ENCODE measurements around the gene DHRSX. TPM values are rescaled to one million over a fixed set of nuclear protein-coding genes. Genes with fewer than 3 reads are reported as not detected.

Gene DHRSX
- total and polyA plus RNA-seq, 2 of the 8 experiments (the other 6 are each of a cell fraction or from before 2014, with no cell fraction given): 35.1 to 43.4 TPM

GRCh38 chrX:2404776-2405175 lies 96.0 kb downstream of the DHRSX start:
- no peak overlapping the region for H2BK15ac ChIP-seq (ENCODE audit: low read length)
- H2AK5ac ChIP-seq (ENCODE audit: low read depth, low read length): no peak overlapping the region
- H3K27me3 ChIP-seq (replicated peaks in 1 of 4; ENCODE audit: control insufficient read depth in 3 of 4, extremely low read depth in 1 of 4, insufficient read depth in 3 of 4, low read length in 3 of 4): no peaks in the 10 kb centered on the region
- no peak overlapping the region for H4K8ac ChIP-seq (ENCODE audit: extremely low read depth, insufficient read depth, low read length)
- 87% methylated on average over 8 of the region's 8 CpGs; no CpG with 5 or more reads in 1 of the 2 experiments for WGBS, 2 experiments (ENCODE audit: extremely low coverage in 1 of 2, insufficient coverage in 1 of 2, insufficient read length in 1 of 2, insufficient replicate concordance in 2 of 2, low coverage in 1 of 2, low lambda C conversion rate in 2 of 2, missing lambda C conversion rate in 1 of 2)
- DNase-seq (ENCODE audit: low read depth in 1 of 2, low spot score in 2 of 2) (no peak), FAIRE-seq (no peak)
- H3K36me3 ChIP-seq (ENCODE audit: control insufficient read depth in 2 of 4, insufficient read depth in 4 of 4, low read length in 3 of 4): peaks cover 0 to 26% (median 8%) of the 10 kb centered on the region in 4 experiments; a peak in 5 of 8 replicates
- no peaks in the 10 kb centered on the region for H3K23me2 ChIP-seq (ENCODE audit: low read depth, low read length)
- peaks cover 11 to 12% of the 10 kb centered on the region in 2 experiments for H3K9me3 ChIP-seq (ENCODE audit: insufficient read depth in 2 of 2, low read depth in 1 of 2, low read length in 1 of 2)
- no peak overlapping the region for H3K27ac ChIP-seq (ENCODE audit: low read depth, low read length)
- ChIA-PET CTCF (ENCODE audit: partially characterized antibody) (no interaction called here), POLR2A (ENCODE audit: partially characterized antibody) (no interaction called here)
- peaks cover 2% of the 10 kb centered on the region; the same call in 1 of the 2 replicates for H3K79me1 ChIP-seq (ENCODE audit: low read depth, low read length)
- no peaks in the 10 kb centered on the region for H4K20me1 ChIP-seq (replicated peaks in 1 of 2; ENCODE audit: control insufficient read depth in 1 of 2, insufficient read depth in 2 of 2, low read length in 2 of 2)
- H3K79me2 ChIP-seq (ENCODE audit: control insufficient read depth in 1 of 2, insufficient read depth in 2 of 2, low read length in 2 of 2): no peaks in the 10 kb centered on the region
- no peak overlapping the region for H3K23ac ChIP-seq (ENCODE audit: insufficient read length)
- H3K9ac ChIP-seq (replicated peaks in 1 of 4; ENCODE audit: extremely low read depth in 1 of 4, low read depth in 3 of 4, low read length in 3 of 4): no peak overlapping the region
- no peak overlapping the region for H2AFZ ChIP-seq (ENCODE audit: low read length)
- no peak overlapping the region for H2BK5ac ChIP-seq (ENCODE audit: low read depth, low read length)
- no peak overlapping the region for H3K18ac ChIP-seq (ENCODE audit: extremely low read depth, low read length)
- H3K4me3 ChIP-seq (ENCODE audit: extremely low read depth in 1 of 4, insufficient read depth in 2 of 4, low read depth in 3 of 4, low read length in 4 of 4): no peak overlapping the region
- H2BK120ac ChIP-seq (replicated peaks; ENCODE audit: low read depth, low read length): no peak overlapping the region
- no peak overlapping the region for H3K4me2 ChIP-seq (ENCODE audit: insufficient read depth in 1 of 2, low read depth in 2 of 2, low read length in 2 of 2)
- peaks cover 4 to 9% (median 6%) of the 10 kb centered on the region in 4 experiments; a peak in 6 of 7 replicates for H3K4me1 ChIP-seq (replicated peaks in 1 of 4; ENCODE audit: control insufficient read depth in 3 of 4, insufficient read depth in 4 of 4, low read length in 3 of 4)
- H4K5ac ChIP-seq (ENCODE audit: insufficient read length, low read depth, low read length): no peak overlapping the region
- H4K91ac ChIP-seq (replicated peaks; ENCODE audit: insufficient read length, low read length): no peak overlapping the region
- H2BK12ac ChIP-seq (ENCODE audit: low read depth, low read length): no peak overlapping the region
- no peak overlapping the region for H3K56ac ChIP-seq (replicated peaks; ENCODE audit: insufficient read length, low read depth, low read length)
- H3K4ac ChIP-seq (replicated peaks; ENCODE audit: insufficient read length, low read depth, low read length): no peak overlapping the region
- no peak overlapping the region for H2BK20ac ChIP-seq (ENCODE audit: low read length)
- no peak overlapping the region for H3K14ac ChIP-seq (ENCODE audit: insufficient read length)
- TF ChIP-seq BCL11A (IDR thresholded peaks at IDR 0.05; ENCODE audit: low read depth in 2 of 2, low read length in 2 of 2) (no peak), SRF (IDR thresholded peaks at IDR 0.05; ENCODE audit: low read depth, low read length) (no peak), RFX5 (IDR thresholded peaks at IDR 0.05; ENCODE audit: borderline replicate concordance, low read depth, low read length) (no peak), RNF2 (IDR thresholded peaks at IDR 0.05; ENCODE audit: borderline replicate concordance, low read depth, low read length, missing control alignments, poor library complexity, severe bottlenecking) (no peak), MAX (IDR thresholded peaks at IDR 0.05) (no peak), EGR1 (IDR thresholded peaks at IDR 0.05; ENCODE audit: borderline replicate concordance, low read depth, low read length) (no peak), POLR2A (IDR thresholded peaks at IDR 0.05; ENCODE audit: control extremely low read depth in 1 of 2, low read depth in 2 of 2, low read length in 2 of 2) (no peak), CBX5 (IDR thresholded peaks at IDR 0.05; ENCODE audit: low read depth, low read length) (no peak), JUND (IDR thresholded peaks at IDR 0.05; ENCODE audit: low read length) (no peak), ATF2 (IDR thresholded peaks at IDR 0.05; ENCODE audit: low read length) (no peak), GABPA (IDR thresholded peaks at IDR 0.05; ENCODE audit: borderline replicate concordance, insufficient read depth, low read length) (no peak), SIX5 (IDR thresholded peaks at IDR 0.05; ENCODE audit: low read depth, low read length) (no peak), TEAD4 (IDR thresholded peaks at IDR 0.05; ENCODE audit: low read depth, low read length) (no peak)
